Psoas muscle (tissue), 8 donors: Measurements from ENCODE around the gene KSR1. TPM values are rescaled to one million over a fixed set of nuclear protein-coding genes. Genes with fewer than 3 reads are reported as not detected.

Source experiments
- ATAC-seq, 4 donors: fragments of 200-7000 bp; cut with Tn5 transposase; one replicate each; pipeline ENCODE4 v1.9.1; 2020; ENCODE audit warnings: moderate library complexity in 3 of 4, mild to moderate bottlenecking in 2 of 4
- DNase-seq, 2 donors: peaks; one replicate each; pipeline ENCODE4 v3.0.0-alpha.2; 2020
- H3K27ac ChIP-seq: fragments of 200-600 bp; one replicate; pipeline ENCODE4 v1.8.0; 2022
- H3K27me3 ChIP-seq, 3 donors: fragments of 200-600 bp in 1 of 3; one replicate each; pipeline versions ENCODE4 v1.6.1 to v1.8.0; 2013 to 2022; ENCODE audit warnings: low read length in 2 of 3, mild to moderate bottlenecking in 2 of 3, moderate library complexity in 1 of 3; ENCODE audit not compliant: insufficient read depth in 3 of 3
- H3K36me3 ChIP-seq, 2 donors: fragments of 200-600 bp in 1 of 2; one replicate each; pipeline versions ENCODE4 v1.6.1 to v1.8.0; 2013 to 2022; ENCODE audit warnings: low read depth in 1 of 2, mild to moderate bottlenecking in 1 of 2, moderate library complexity in 1 of 2; ENCODE audit not compliant: insufficient read depth in 1 of 2
- H3K4me1 ChIP-seq: fragments of 200-600 bp; one replicate; pipeline ENCODE4 v1.8.0; 2022
- H3K4me3 ChIP-seq: fragments of 200-600 bp; one replicate; pipeline ENCODE4 v1.8.0; 2022; ENCODE audit warnings: mild to moderate bottlenecking
- H3K9me3 ChIP-seq: fragments of 200-600 bp; one replicate; pipeline ENCODE4 v1.8.0; 2022
- WGBS, 3 donors: extraction: QIAGEN DNeasy Blood & Tissue Kit; methylation state at CpG; one replicate each; pipeline versions ENCODE4 v1.1.6 to v1.1.7; 2013; 5-methylcytosine and 5-hydroxymethylcytosine counted together
- intact Hi-C, 2 donors: fragments of 100-400 bp; cut with DNase I; formaldehyde crosslinking; loops; one replicate each; pipeline versions ENCODE4 v1.11.0 to v1.14.2; 2022
- polyA plus RNA-seq, 3 donors: library from polyadenylated mRNA; stranded (reverse); fragments of 200-250 nt; gene quantifications; one replicate each; pipeline ENCODE4 v1.2.3, GENCODE V29; 2013
- total RNA-seq, 4 donors: library from RNA; stranded (reverse); fragmentation: NEBNext Ultra II Directional in 2 of 4; extraction: Animal tissue kit (Norgen Biotek cat#: 25700) in 2 of 4; gene quantifications; one replicate each; pipeline versions ENCODE4 v1.2.1 to v1.2.4, GENCODE V29; 2021 to 2023
- TF ChIP-seq, protein P1 (sequence below): fragments of 200-600 bp; IDR thresholded peaks from one replicate; pipeline ENCODE4 v1.8.0; 2022; ENCODE audit warnings: antibody characterized with exemption
- donor health status: healthy with polysubstance abuse.
- donor health status: DM: no; HTN: no; CAD: no; lungs with moderate emphysema.
- donor health status: Bipolar disorder and iron deficiency.
- donor health status: healthy.
- donor health status: DM: yes; HTN: yes; CAD: no.
- donor health status: DM: no; HTN: no; CAD: no.
- donor health status: DM: no; HTN: no; CAD: no.
- donor health status: DM: yes; HTN: yes; CAD: no.

KSR1 gene
- total and polyA plus RNA-seq, 7 donors = 7.8 to 93.0 (median 46.5) TPM

DNA sequence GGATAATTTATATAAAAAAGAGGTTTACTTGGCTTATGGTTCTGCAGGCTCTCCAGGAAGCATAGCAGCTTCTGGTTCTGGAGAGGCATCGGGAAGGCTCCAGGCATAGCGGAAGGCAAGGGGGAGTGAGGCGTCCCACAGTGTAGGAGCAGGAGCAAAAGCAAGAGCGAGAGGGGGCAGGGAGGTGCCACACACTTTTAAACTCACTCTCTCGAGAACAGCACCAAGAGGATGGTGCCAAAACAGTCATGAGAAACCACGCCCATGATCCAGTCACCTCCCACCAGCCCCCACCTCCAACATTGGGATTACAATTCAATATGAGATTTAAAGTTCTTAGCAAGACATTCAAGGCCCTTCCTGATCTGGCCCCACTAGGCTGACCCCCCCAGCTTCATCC is 124.8 kb downstream of the KSR1 start:
- intact Hi-C loops = no loop called here
- Histone ChIP-seq H3K4me3 (no peak overlapping the region), H3K9me3 (no peaks in the 10 kb centered on the region), H3K27me3 (no peaks in the 10 kb centered on the region), H3K27ac (peak overlapping the region; percentile 16), H3K4me1 (peaks cover 42% of the 10 kb centered on the region), H3K36me3 (peaks cover 0 to 32% of the 10 kb centered on the region in 2 donors)
- TF ChIP-seq, protein P1, sequence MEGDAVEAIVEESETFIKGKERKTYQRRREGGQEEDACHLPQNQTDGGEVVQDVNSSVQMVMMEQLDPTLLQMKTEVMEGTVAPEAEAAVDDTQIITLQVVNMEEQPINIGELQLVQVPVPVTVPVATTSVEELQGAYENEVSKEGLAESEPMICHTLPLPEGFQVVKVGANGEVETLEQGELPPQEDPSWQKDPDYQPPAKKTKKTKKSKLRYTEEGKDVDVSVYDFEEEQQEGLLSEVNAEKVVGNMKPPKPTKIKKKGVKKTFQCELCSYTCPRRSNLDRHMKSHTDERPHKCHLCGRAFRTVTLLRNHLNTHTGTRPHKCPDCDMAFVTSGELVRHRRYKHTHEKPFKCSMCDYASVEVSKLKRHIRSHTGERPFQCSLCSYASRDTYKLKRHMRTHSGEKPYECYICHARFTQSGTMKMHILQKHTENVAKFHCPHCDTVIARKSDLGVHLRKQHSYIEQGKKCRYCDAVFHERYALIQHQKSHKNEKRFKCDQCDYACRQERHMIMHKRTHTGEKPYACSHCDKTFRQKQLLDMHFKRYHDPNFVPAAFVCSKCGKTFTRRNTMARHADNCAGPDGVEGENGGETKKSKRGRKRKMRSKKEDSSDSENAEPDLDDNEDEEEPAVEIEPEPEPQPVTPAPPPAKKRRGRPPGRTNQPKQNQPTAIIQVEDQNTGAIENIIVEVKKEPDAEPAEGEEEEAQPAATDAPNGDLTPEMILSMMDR = no peak
- 77 to 86% (median 83%) methylated on average over 6 of the region's 6 CpGs for WGBS, 3 donors
- ATAC-seq = no peak
- no peak for DNase-seq

DNA sequence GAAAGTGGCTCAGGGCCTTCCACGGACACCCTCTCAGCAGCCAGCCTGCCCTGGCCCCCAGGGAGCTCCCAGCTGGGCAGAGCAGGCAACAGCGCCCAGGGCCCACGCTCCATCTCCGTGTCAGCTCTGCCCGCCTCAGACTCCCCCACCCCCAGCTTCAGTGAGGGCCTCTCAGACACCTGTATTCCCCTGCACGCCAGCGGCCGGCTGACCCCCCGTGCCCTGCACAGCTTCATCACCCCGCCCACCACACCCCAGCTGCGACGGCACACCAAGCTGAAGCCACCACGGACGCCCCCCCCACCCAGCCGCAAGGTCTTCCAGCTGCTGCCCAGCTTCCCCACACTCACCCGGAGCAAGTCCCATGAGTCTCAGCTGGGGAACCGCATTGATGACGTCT is 126.4 kb downstream of the KSR1 start:
- Histone ChIP-seq H3K4me1 (peaks cover 35% of the 10 kb centered on the region), H3K9me3 (no peaks in the 10 kb centered on the region), H3K4me3 (no peak overlapping the region), H3K27me3 (no peaks in the 10 kb centered on the region), H3K36me3 (peaks cover 0 to 49% of the 10 kb centered on the region in 2 donors), H3K27ac (peak overlapping the region; percentile 1)
- ATAC-seq (no peak), DNase-seq (no peak)
- TF ChIP-seq, protein P1 = no peak
- WGBS, 3 donors = 76 to 80% (median 76%) methylated on average over 14 to 18 of the region's 18 CpGs
- intact Hi-C loops = no loop called here

DNA sequence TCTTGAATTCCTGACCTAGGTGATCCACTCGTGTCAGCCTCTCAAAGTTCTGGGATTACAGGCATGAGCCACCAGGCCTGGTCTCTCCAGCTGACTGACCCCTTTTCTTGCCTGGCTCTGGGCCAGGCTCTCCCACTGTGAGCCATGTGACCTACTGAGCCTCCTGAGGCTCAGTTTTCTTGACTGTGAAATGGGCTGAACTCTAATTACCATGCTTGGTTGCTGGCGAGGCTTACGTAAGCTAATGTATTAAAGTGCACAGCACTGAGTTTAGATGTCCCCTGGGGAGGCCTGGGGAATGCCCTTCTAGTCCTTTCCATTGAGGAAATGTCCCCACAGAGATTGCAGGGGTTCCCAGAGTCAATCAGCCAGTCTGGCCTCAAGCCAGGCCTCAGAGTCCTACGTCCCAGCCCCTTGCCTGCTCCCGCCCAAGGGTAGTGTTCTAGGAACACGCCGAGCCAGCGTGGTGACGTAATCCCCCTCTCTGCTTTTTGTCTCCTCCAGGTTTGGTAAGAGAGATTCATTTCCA is 129.0 kb downstream of the KSR1 start:
- intact Hi-C loops = loop anchor here in 1 of 2 donors (5.0 kb wide), 1 partner anchor 48 kb away; no protein-coding TSS in a partner anchor
- H3K9me3 ChIP-seq = no peaks in the 10 kb centered on the region
- H3K4me1 ChIP-seq = peaks cover 14% of the 10 kb centered on the region
- WGBS, 3 donors = 78 to 94% (median 78%) methylated on average over 9 of the region's 9 CpGs
- no peak overlapping the region for H3K4me3 ChIP-seq
- H3K27ac ChIP-seq = no peak overlapping the region
- TF ChIP-seq, protein P1 = no peak
- ATAC-seq = no peak
- no peaks in the 10 kb centered on the region for H3K27me3 ChIP-seq
- DNase-seq = no peak
- H3K36me3 ChIP-seq = peaks cover 0 to 74% of the 10 kb centered on the region in 2 donors

DNA sequence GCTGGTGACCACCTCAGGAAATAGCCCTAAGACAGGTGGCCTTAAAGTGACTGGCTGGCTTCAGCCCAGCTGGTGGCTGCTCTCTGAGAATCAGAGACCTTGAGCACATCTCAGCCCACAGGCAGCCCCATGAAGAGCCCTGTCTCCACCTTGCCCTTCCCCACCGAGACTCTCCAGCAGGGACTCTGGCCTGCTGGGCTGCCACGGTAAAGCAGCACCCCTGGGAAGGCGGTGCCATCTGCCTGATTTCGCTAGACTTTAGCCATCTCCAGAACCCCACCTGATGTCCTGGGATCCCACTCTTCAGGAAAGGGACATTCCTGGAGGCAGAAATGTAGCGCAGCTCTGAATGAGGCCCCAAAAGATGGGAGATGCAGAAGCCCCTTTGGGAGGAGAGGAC is 129.5 kb downstream of the KSR1 start:
- H3K27ac ChIP-seq = no peak overlapping the region
- TF ChIP-seq, protein P1 = no peak
- intact Hi-C loops = loop anchor here in 1 of 2 donors (5.0 kb wide), 1 partner anchor 48 kb away; no protein-coding TSS in a partner anchor
- no peak overlapping the region for H3K4me3 ChIP-seq
- ATAC-seq = no peak
- H3K4me1 ChIP-seq = peaks cover 9% of the 10 kb centered on the region
- H3K27me3 ChIP-seq = no peaks in the 10 kb centered on the region
- H3K9me3 ChIP-seq = no peaks in the 10 kb centered on the region
- DNase-seq = no peak
- peaks cover 0 to 80% of the 10 kb centered on the region in 2 donors for H3K36me3 ChIP-seq
- WGBS, 3 donors = 85 to 93% (median 91%) methylated on average over 5 of the region's 5 CpGs
